ENCODE results near the gene PDRG1. TPM values are rescaled to one million over a fixed set of nuclear protein-coding genes. Genes with fewer than 3 reads are reported as not detected.

The PDRG1 gene
- total and polyA plus RNA-seq, 2 donors (not counting 1 experiment from before 2014, with no cell fraction given) = 12.7 to 18.6 TPM

DNA sequence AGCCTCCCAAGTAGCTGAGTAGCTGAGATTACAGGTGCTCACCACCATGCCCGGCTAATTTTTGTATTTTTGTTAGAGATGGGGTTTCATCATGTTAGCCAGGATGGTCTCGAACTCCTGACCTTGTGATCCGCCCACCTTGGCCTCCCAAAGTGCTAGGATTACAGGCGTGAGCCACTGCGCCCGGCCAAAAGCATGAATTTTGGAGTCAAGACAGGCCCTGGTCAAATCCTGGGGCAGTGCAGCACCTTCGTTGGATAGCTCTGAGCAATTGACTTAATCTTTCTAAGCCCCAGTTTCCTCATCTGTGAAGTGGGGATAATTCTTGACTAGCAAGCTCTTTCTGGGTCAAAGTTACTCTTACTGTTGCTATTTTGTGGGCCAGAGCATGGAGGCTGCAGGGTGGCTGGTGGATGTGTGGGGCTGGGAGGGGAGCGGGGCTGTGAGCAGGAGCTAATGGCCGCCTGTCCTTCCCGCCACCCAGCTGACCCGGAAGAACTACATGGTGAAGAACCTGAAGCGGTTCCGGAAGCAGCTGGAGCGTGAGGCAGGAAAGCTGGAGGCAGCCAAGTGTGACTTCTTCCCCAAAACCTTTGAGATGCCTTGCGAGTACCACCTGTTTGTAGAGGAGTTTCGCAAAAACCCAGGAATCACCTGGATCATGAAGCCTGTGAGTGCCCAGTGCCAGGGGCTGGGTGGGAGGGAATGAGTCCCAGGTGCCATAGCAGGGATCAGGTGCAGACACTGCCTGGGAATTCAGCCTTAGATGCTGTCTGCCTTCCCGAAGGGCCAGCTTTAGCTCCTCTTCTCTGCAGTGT, 42.4 kb downstream of the PDRG1 start:
- Histone ChIP-seq H3K9ac (ENCODE audit: low read length) (no peak overlapping the region), H3K36me3 (replicated peaks in 1 of 2; ENCODE audit: control extremely low read depth in 1 of 2, control insufficient read depth in 1 of 2, extremely low read depth in 1 of 2, insufficient read depth in 2 of 2, low read length in 1 of 2) (no peaks in the 10 kb centered on the region), H4K20me1 (ENCODE audit: control insufficient read depth, insufficient read depth, low read length, poor library complexity, severe bottlenecking) (no peaks in the 10 kb centered on the region), H3K4me3 (ENCODE audit: control extremely low read depth in 1 of 5, extremely low read depth in 1 of 5, insufficient read depth in 1 of 5, low read depth in 2 of 5, low read length in 4 of 5) (no peak overlapping the region), H3K79me2 (ENCODE audit: control insufficient read depth, insufficient read depth, low read length) (no peaks in the 10 kb centered on the region), H3K27ac (ENCODE audit: low read length in 2 of 2) (no peak overlapping the region), H3K27me3 (replicated peaks in 1 of 4; ENCODE audit: control extremely low read depth in 1 of 4, control insufficient read depth in 3 of 4, insufficient read depth in 4 of 4, low read length in 3 of 4) (no peaks in the 10 kb centered on the region), H3K4me1 (ENCODE audit: control insufficient read depth in 2 of 2, insufficient read depth in 2 of 2, low read length in 2 of 2) (no peaks in the 10 kb centered on the region), H3K9me3 (ENCODE audit: control extremely low read depth in 1 of 3, control insufficient read depth in 2 of 3, insufficient read depth in 1 of 3, low read length in 2 of 3) (no peaks in the 10 kb centered on the region), H2AFZ (ENCODE audit: insufficient read depth, low read depth, low read length, poor library complexity, severe bottlenecking) (no peak overlapping the region), H3K4me2 (replicated peaks; ENCODE audit: low read depth, low read length, poor library complexity, severe bottlenecking) (no peak overlapping the region)
- Mint-ChIP-seq H3K27me3 (no peaks in the 10 kb centered on the region), H3K4me1 (no peaks in the 10 kb centered on the region), H3K27ac (no peak overlapping the region), H3K9me3 (ENCODE audit: insufficient read depth) (no peaks in the 10 kb centered on the region), H3K4me3 (no peak overlapping the region)
- TF ChIP-seq, protein P1, sequence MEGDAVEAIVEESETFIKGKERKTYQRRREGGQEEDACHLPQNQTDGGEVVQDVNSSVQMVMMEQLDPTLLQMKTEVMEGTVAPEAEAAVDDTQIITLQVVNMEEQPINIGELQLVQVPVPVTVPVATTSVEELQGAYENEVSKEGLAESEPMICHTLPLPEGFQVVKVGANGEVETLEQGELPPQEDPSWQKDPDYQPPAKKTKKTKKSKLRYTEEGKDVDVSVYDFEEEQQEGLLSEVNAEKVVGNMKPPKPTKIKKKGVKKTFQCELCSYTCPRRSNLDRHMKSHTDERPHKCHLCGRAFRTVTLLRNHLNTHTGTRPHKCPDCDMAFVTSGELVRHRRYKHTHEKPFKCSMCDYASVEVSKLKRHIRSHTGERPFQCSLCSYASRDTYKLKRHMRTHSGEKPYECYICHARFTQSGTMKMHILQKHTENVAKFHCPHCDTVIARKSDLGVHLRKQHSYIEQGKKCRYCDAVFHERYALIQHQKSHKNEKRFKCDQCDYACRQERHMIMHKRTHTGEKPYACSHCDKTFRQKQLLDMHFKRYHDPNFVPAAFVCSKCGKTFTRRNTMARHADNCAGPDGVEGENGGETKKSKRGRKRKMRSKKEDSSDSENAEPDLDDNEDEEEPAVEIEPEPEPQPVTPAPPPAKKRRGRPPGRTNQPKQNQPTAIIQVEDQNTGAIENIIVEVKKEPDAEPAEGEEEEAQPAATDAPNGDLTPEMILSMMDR (IDR thresholded peaks at IDR 0.05) = no peak
- no peak for TF ChIP-seq EZH2 (IDR thresholded peaks at IDR 0.05; ENCODE audit: borderline replicate concordance, insufficient read depth, low read depth, low read length, poor library complexity, severe bottlenecking)
- 94% methylated on average over 16 of the region's 17 CpGs for WGBS (ENCODE audit: insufficient coverage)
- DNase-seq = no peak
- ChIA-PET CTCF (no interaction called here), POLR2A (no interaction called here)
- ATAC-seq (ENCODE audit: low read depth) = no peak
- intact Hi-C loops (cut with micrococcal nuclease) = no loop called here

GRCh38 chr20:31908424-31908823, 43.4 kb downstream of the PDRG1 start:
- no peak overlapping the region for H3K4me3 ChIP-seq (ENCODE audit: control extremely low read depth in 1 of 5, extremely low read depth in 1 of 5, insufficient read depth in 1 of 5, low read depth in 2 of 5, low read length in 4 of 5)
- no peaks in the 10 kb centered on the region for H3K79me2 ChIP-seq (ENCODE audit: control insufficient read depth, insufficient read depth, low read length)
- intact Hi-C loops (cut with micrococcal nuclease) = no loop called here
- H3K27ac ChIP-seq (ENCODE audit: low read length in 2 of 2) = no peak overlapping the region
- H3K4me2 ChIP-seq (replicated peaks; ENCODE audit: low read depth, low read length, poor library complexity, severe bottlenecking) = no peak overlapping the region
- no peaks in the 10 kb centered on the region for H3K36me3 ChIP-seq (replicated peaks in 1 of 2; ENCODE audit: control extremely low read depth in 1 of 2, control insufficient read depth in 1 of 2, extremely low read depth in 1 of 2, insufficient read depth in 2 of 2, low read length in 1 of 2)
- Mint-ChIP-seq H3K4me1 (no peaks in the 10 kb centered on the region), H3K4me3 (no peak overlapping the region), H3K27ac (no peak overlapping the region), H3K27me3 (no peaks in the 10 kb centered on the region), H3K9me3 (ENCODE audit: insufficient read depth) (no peaks in the 10 kb centered on the region)
- 89% methylated on average over 11 of the region's 11 CpGs for WGBS (ENCODE audit: insufficient coverage)
- DNase-seq (no peak), ATAC-seq (ENCODE audit: low read depth) (no peak)
- ChIA-PET POLR2A (no interaction called here), CTCF (no interaction called here)
- H2AFZ ChIP-seq (ENCODE audit: insufficient read depth, low read depth, low read length, poor library complexity, severe bottlenecking) = no peak overlapping the region
- no peaks in the 10 kb centered on the region for H4K20me1 ChIP-seq (ENCODE audit: control insufficient read depth, insufficient read depth, low read length, poor library complexity, severe bottlenecking)
- no peaks in the 10 kb centered on the region for H3K9me3 ChIP-seq (ENCODE audit: control extremely low read depth in 1 of 3, control insufficient read depth in 2 of 3, insufficient read depth in 1 of 3, low read length in 2 of 3)
- no peaks in the 10 kb centered on the region for H3K4me1 ChIP-seq (ENCODE audit: control insufficient read depth in 2 of 2, insufficient read depth in 2 of 2, low read length in 2 of 2)
- no peak overlapping the region for H3K9ac ChIP-seq (ENCODE audit: low read length)
- H3K27me3 ChIP-seq (replicated peaks in 1 of 4; ENCODE audit: control extremely low read depth in 1 of 4, control insufficient read depth in 3 of 4, insufficient read depth in 4 of 4, low read length in 3 of 4) = no peaks in the 10 kb centered on the region
- TF ChIP-seq, protein P1 (IDR thresholded peaks at IDR 0.05) = no peak
- TF ChIP-seq EZH2 (IDR thresholded peaks at IDR 0.05; ENCODE audit: borderline replicate concordance, insufficient read depth, low read depth, low read length, poor library complexity, severe bottlenecking) = no peak
